HepG2 (cell line): ENCODE results near the gene TRPV6.

Source experiments
- CBX5 ChIP-seq: sonication (generic); formaldehyde crosslinking; IDR thresholded peaks from 2 replicates; pipeline ENCODE4 v1.4.0; 2020; ENCODE audit warnings: missing genetic modification reagents, borderline replicate concordance
- CHD2 ChIP-seq: IDR thresholded peaks from 2 replicates; pipeline ENCODE4 v1.6.1; 2011; ENCODE audit warnings: low read depth, low read length, improper control_type of control experiment
- HNRNPLL ChIP-seq: fragments of 200-400 bp; formaldehyde crosslinking; IDR thresholded peaks from 2 replicates; pipeline ENCODE4 v1.6.1; 2017; ENCODE audit warnings: mild to moderate bottlenecking, low read depth, low read length; ENCODE audit not compliant: poor library complexity, severe bottlenecking
- NFIC ChIP-seq: IDR thresholded peaks from 2 replicates; pipeline ENCODE4 v1.6.1; 2012; ENCODE audit warnings: mild to moderate bottlenecking, low read length, inconsistent platforms
- NONO ChIP-seq, 2 experiments: fragments of 450-650 bp in 1 of 2; sonication (generic) in 1 of 2; formaldehyde crosslinking in 1 of 2; IDR thresholded peaks in 1 of 2; conservative IDR thresholded peaks in 1 of 2; 2 replicates each; pipeline versions ENCODE4 v1.6.1 to v1.8.0; 2017 to 2022; ENCODE audit warnings: mild to moderate bottlenecking in 1 of 2, missing genetic modification reagents in 1 of 2, moderate library complexity in 1 of 2
- POLR2AphosphoS5 ChIP-seq: IDR thresholded peaks from 2 replicates; pipeline ENCODE4 v1.6.1; 2012; ENCODE audit warnings: low read depth, low read length
- SP4 ChIP-seq: sonication (generic); formaldehyde crosslinking; IDR thresholded peaks from 2 replicates; pipeline ENCODE4 v1.8.1; 2023; ENCODE audit warnings: mild to moderate bottlenecking, missing genetic modification reagents
- TCF7L2 ChIP-seq: IDR thresholded peaks from 2 replicates; pipeline ENCODE4 v1.6.1; 2011; ENCODE audit warnings: mild to moderate bottlenecking, low read depth, low read length, moderate library complexity
- ZNF354B ChIP-seq: sonication (generic); formaldehyde crosslinking; IDR thresholded peaks from 2 replicates; pipeline ENCODE4 v1.8.0; 2022; ENCODE audit warnings: mild to moderate bottlenecking, missing genetic modification reagents
- ZZZ3 ChIP-seq: sonication (generic); formaldehyde crosslinking; IDR thresholded peaks from 2 replicates; pipeline ENCODE4 v1.4.0; 2020; ENCODE audit warnings: missing genetic modification reagents, mild to moderate bottlenecking, borderline replicate concordance
- TF ChIP-seq, protein P1 (sequence below): sonication (generic); formaldehyde crosslinking; conservative IDR thresholded peaks from 2 replicates; pipeline ENCODE4 v1.4.0; 2020; ENCODE audit warnings: missing genetic modification reagents
- TF ChIP-seq, protein P2 (sequence below): sonication (generic); formaldehyde crosslinking; conservative IDR thresholded peaks from 2 replicates; pipeline ENCODE4 v1.4.0; 2020; ENCODE audit warnings: missing genetic modification reagents

DNA sequence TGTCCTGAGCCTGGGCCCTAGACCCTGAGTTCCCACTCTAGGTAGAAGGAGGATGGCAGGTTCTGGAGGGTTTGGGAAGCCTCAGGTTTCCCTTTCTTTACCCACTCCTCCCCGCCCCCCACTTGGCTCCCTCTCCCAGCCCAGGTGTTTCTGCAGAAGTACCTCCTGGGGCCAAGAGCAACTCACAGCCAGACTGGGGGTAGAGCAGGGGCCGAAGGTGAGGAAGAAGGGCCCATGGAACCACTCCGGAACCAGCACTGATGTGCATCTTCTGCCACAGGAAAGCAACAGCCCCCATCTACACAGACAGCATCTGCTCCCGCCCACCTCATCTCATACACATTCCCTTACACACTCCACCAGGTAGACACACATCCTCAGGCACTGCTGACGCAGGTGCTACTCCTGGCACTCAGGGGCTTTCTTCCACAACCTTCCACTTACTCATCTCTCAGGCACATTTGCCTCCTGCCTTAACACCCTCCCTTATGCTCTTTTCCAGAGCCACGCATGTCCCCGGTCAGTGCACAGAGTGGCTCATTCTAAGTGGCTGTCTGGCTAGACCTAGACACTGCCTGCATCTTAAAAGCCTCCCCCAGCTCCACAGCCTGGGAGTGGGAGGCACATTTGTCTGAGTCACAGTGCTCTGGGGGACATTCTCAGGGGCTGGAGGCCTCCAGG, 28.8 kb downstream of the TRPV6 start:
- TF ChIP-seq NFIC = no peak
- TF ChIP-seq CBX5 (CRISPR knock-in tag) = no peak
- TF ChIP-seq ZZZ3 (CRISPR knock-in tag) = no peak
- no peak for TF ChIP-seq NONO (IDR thresholded peaks at IDR 0.05)
- no peak for TF ChIP-seq NONO (CRISPR knock-in tag; conservative IDR thresholded peaks at IDR 0.05)
- TF ChIP-seq, protein P1, sequence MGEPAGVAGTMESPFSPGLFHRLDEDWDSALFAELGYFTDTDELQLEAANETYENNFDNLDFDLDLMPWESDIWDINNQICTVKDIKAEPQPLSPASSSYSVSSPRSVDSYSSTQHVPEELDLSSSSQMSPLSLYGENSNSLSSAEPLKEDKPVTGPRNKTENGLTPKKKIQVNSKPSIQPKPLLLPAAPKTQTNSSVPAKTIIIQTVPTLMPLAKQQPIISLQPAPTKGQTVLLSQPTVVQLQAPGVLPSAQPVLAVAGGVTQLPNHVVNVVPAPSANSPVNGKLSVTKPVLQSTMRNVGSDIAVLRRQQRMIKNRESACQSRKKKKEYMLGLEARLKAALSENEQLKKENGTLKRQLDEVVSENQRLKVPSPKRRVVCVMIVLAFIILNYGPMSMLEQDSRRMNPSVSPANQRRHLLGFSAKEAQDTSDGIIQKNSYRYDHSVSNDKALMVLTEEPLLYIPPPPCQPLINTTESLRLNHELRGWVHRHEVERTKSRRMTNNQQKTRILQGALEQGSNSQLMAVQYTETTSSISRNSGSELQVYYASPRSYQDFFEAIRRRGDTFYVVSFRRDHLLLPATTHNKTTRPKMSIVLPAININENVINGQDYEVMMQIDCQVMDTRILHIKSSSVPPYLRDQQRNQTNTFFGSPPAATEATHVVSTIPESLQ (CRISPR knock-in tag) = no peak
- no peak for TF ChIP-seq CHD2
- TF ChIP-seq HNRNPLL = no peak
- TF ChIP-seq, protein P2, sequence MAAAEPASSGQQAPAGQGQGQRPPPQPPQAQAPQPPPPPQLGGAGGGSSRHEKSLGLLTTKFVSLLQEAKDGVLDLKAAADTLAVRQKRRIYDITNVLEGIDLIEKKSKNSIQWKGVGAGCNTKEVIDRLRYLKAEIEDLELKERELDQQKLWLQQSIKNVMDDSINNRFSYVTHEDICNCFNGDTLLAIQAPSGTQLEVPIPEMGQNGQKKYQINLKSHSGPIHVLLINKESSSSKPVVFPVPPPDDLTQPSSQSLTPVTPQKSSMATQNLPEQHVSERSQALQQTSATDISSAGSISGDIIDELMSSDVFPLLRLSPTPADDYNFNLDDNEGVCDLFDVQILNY = no peak
- no peak for TF ChIP-seq ZNF354B
- TF ChIP-seq TCF7L2 = no peak
- TF ChIP-seq SP4 (CRISPR knock-in tag) = no peak
- no peak for TF ChIP-seq POLR2AphosphoS5
